ENCODE data around the gene ZNF575.

ZNF575 gene, protein sequence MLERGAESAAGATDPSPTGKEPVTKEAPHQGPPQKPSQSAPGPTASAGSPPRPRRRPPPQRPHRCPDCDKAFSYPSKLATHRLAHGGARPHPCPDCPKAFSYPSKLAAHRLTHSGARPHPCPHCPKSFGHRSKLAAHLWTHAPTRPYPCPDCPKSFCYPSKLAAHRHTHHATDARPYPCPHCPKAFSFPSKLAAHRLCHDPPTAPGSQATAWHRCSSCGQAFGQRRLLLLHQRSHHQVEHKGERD

GRCh38 chr19:43532962-43533545 is at the start of gene ZNF575:
Gene ZNF575, plus strand, starts transcription at chr19:43533188. Its CDS starts 1,235 bp downstream, at chr19:43534423.
- peak; percentile 78 for DNase-seq (ENCODE audit: low read depth, low spot score)

- DNase-seq (ENCODE audit: low read depth, low spot score) = no peak
Measured at GRCh38 chr19:43483281-43483680, 49.7 kb upstream of the ZNF575 start.

- no peak for DNase-seq (ENCODE audit: low read depth, low spot score)
Measured at GRCh38 chr19:43485951-43486350, 47.0 kb upstream of the ZNF575 start.

GRCh38 chr19:43486412-43486811 is 46.6 kb upstream of the ZNF575 start:
- no peak for DNase-seq (ENCODE audit: low read depth, low spot score)

GRCh38 chr19:43488179-43488578 is 44.8 kb upstream of the ZNF575 start:
- DNase-seq (ENCODE audit: low read depth, low spot score) = no peak

GRCh38 chr19:43489310-43489709 is 43.7 kb upstream of the ZNF575 start:
- no peak for DNase-seq (ENCODE audit: low read depth, low spot score)

GRCh38 chr19:43489979-43490599 is 42.9 kb upstream of the ZNF575 start:
- DNase-seq (ENCODE audit: low read depth, low spot score) = no peak

- DNase-seq (ENCODE audit: low read depth, low spot score) = no peak
Measured at GRCh38 chr19:43490759-43491158, 42.2 kb upstream of the ZNF575 start.

- no peak for DNase-seq (ENCODE audit: low read depth, low spot score)
Measured at GRCh38 chr19:43495082-43495481, 37.9 kb upstream of the ZNF575 start.

- DNase-seq (ENCODE audit: low read depth, low spot score) = no peak
Measured at GRCh38 chr19:43496960-43497359, 36.0 kb upstream of the ZNF575 start.

DNA sequence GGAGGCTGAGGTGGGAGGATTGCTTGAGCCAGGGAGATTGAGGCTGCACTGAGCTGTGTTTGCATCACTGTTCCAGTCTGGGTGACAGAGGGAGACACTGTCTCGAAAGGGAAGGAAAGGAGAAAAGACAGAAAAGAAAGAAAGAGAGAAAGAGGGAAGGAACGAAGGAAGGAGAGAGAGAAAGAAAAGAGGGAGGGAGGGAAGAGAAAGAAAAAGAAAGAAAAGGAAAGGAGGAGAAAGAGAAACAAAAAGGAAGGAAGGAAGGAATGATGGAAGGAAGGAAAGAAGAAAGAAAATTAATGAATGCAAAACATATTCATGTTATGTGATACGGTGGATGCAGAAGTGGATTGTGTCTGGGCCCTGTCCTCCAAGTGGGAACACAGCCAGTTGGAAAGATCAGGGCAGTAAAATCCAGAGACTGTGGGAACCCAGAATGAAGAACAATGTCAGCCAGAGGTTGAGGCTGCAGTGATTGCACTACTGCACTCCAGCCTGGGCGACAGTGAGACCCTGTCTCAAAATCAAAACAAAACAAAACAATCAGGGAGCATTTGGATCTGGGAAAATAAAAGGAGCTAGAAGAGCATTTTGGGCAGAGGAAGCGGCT is 34.6 kb upstream of the ZNF575 start:
- DNase-seq (ENCODE audit: low read depth, low spot score) = no peak

- no peak for DNase-seq (ENCODE audit: low read depth, low spot score)
Measured at GRCh38 chr19:43499042-43499441, 33.9 kb upstream of the ZNF575 start.

- no peak for DNase-seq (ENCODE audit: low read depth, low spot score)
Measured at GRCh38 chr19:43501661-43502418, 31.1 kb upstream of the ZNF575 start.

- DNase-seq (ENCODE audit: low read depth, low spot score) = no peak
Measured at GRCh38 chr19:43502419-43502976, 30.5 kb upstream of the ZNF575 start.

DNA sequence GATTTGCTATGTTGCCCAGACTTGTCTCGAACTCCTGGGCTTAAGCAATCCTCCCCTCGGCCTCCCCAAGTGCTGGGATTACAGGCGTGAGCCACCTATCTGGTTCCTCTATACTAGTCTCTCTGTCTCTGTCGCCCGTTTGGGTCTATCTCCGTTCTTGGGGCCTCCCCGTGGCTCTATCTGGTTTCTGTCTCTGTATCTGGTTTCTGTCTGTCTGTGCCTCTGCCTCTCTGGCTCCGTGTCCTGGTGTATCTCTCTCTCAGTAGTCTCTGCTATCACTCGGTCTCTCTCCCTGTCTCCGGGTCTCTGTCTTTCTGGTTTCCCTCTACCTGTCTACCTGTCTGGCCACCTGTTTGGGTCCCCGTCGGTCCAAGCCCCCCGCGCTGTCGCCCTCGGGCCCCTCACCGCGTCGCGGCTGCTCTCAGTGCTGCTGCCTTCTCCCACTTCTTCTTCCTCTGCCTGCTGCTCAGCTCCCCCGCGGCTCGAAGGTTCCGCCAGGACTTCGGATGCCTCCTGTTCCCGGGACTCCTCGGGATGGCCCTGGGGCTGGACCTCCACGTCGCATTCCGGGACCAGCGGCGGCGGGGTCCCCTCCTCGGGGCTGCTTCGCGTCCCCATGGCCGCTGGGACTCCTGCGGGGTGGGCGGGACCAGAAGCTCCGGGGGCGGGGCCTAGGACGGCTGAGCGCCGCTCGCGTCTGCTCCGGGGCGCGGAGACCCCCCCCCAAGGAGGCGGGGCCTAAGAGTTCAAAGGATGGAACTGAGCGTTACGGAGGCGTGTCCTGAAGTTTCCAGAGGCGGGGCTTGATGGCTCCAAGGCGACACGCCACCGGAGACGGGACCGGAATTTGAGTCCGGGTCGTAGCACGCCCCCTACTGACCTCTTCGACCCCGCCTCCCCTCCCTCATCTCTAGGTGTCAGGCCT is 29.2 kb upstream of the ZNF575 start:
- peak; percentile 100 for DNase-seq (ENCODE audit: low read depth, low spot score)

DNA sequence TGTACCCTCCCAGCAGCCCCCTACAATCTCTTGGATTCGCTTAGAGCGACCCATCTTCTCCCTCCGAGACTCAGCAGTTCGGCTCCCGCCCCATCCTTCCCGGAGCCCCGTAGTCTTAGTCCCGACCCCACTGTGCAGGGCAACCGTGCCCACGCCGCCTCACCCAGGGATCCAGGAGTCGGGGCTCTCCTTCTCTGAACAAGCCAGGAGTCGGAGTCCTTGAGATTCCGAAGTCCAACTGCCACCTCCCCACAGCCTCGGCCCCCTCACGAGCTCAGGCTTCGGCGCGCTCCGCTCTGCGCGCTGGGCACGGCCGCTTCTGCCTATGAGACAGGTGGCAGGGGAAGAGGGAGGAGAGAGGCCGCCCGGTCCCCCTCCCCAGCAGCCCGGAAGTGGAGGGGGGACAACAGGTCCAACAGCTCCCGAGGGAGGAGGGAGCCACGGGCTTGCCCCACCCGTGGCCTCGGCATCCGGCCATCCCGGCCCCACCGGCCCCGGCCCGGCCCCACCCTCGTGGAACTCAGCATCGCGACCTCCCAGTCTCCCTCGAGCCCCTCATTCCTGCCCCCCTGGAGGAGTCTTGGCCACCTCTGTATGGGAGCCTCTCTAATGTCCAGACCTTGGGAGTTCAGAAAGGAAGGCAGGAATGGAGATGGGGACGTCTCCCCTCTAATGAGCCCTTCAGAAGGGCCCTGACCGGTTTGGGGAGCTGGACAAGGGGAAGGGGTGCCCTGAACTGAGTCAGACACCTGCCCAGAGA is 28.4 kb upstream of the ZNF575 start, which contains the start of gene PHLDB3:
Gene PHLDB3, minus strand, starts transcription at position 321 of the 760 bp plus-strand sequence. CDS start 628 bp downstream, outside the sequence.
- no peak for DNase-seq (ENCODE audit: low read depth, low spot score)

GRCh38 chr19:43505186-43505456 is 27.9 kb upstream of the ZNF575 start:
- no peak for DNase-seq (ENCODE audit: low read depth, low spot score)

DNA sequence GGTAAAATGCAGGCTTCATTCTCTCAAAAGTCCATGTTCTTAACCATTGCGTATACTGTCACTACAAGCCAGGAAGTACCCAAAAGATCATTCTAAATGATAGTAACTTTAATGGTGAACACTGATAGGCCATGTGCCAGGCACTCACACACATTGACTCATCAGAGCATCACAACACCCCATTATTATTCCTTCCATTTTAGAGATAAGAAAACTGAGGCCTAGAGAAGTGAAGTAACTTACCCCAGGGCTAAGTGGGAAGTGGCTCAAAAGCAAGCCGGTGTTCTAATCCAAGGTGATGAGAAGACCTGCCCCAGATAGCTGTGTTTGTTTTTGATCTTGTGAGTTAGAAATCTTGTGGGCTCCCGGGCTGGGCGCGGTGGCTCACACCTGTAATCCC is 27.0 kb upstream of the ZNF575 start:
- no peak for DNase-seq (ENCODE audit: low read depth, low spot score)

- no peak for DNase-seq (ENCODE audit: low read depth, low spot score)
Measured at GRCh38 chr19:43506629-43507028, 26.4 kb upstream of the ZNF575 start.

DNA sequence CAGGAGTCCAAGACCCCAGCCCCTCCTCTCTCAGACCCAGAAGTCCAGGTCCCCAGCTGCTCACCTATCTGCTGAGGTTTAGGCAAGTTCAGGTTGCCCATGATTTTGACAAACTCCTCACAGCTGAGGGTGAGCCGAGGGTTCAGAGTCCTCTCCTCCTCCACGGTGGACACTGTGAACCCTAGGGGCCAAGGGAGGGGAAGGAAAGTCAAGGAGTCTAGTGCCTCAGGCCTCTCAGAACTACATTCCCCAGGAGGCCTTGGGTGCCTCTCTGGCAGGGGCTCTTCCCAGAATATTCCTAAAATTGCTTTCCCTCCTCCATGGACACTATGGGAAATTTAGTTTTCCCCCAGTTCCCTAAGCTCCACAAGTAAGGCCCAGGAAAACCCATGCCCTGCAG is 25.1 kb upstream of the ZNF575 start:
- no peak for DNase-seq (ENCODE audit: low read depth, low spot score)
